ES-I3 (cell line): ENCODE data around the gene VANGL1.

Source experiments
- H3K36me3 ChIP-seq: 2 replicates; pipeline ENCODE4 v1.6.1; 2013; ENCODE audit warnings: mild to moderate bottlenecking, low read length, control low read depth, moderate library complexity; ENCODE audit not compliant: insufficient read depth
- H3K4me1 ChIP-seq: 2 replicates; pipeline ENCODE4 v1.6.1; 2013; ENCODE audit warnings: mild to moderate bottlenecking, control low read depth, low read length; ENCODE audit not compliant: insufficient read depth
- H3K9ac ChIP-seq: 2 replicates; pipeline ENCODE4 v1.6.1; 2013; ENCODE audit warnings: low read depth, mild to moderate bottlenecking, low read length, moderate library complexity
- H3K9me3 ChIP-seq: 2 replicates; pipeline ENCODE4 v1.6.1; 2013; ENCODE audit warnings: mild to moderate bottlenecking, low read length, moderate library complexity; ENCODE audit not compliant: control insufficient read depth, insufficient read depth

The VANGL1 gene

GRCh38 chr1:115650961-115651360 is 9.2 kb downstream of the VANGL1 start:
- H3K4me1 ChIP-seq, result peaks cover 68% of the 10 kb centered on the region

DNA sequence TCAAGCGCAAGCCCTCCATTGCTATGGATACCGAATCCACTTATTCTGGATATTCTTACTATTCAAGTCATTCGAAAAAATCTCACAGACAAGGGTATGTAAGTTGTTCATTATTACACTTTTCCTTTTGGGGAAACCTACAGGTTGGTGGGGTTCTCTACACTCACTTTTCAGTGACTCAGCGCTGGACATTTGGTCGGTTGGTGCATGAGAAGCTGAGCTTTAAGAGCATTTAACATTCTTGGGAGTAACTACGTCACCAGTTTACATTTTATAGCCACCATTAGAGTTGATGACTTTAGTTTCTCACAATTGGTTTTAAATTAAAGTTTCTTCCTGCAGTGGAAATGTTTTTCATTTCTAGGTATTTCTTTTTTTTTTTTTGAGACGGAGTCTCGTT is 9.6 kb downstream of the VANGL1 start:
- Histone ChIP-seq H3K4me1 (peaks cover 72% of the 10 kb centered on the region), H3K9ac (no peak overlapping the region), H3K36me3 (no peaks in the 10 kb centered on the region), H3K9me3 (no peaks in the 10 kb centered on the region)

More at GRCh38 chr1:115650961-115651360, 9.2 kb downstream of the VANGL1 start:
- Histone ChIP-seq H3K9me3 (no peaks in the 10 kb centered on the region), H3K36me3 (no peaks in the 10 kb centered on the region), H3K9ac (no peak overlapping the region)

DNA sequence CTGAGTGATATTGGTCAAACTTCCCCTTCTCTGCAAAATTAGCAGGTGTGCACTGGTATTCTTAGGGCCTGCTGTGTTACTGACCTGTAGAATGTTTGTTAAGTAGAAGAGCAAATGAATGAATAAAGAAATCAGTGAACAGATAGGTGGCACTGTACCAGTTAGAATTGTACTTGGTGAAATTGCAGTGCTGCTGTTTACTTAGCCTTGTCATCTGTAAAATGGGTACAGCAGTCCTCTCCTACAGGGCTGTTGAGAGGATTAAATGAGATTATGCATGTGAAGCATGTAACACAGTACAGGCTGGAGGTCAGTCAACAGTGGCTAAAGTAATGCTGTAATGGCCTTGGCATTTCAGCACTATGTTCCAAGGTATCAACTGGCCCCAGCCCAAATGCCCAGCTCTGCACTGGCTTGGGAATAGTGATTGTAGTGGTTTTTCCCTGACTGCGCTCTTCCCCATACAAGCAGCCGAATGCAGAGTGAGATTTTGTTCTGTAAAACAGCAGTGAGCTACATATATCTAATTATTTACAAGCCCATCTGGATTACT is 10.5 kb downstream of the VANGL1 start:
- Histone ChIP-seq H3K4me1 (peaks cover 65% of the 10 kb centered on the region), H3K36me3 (no peaks in the 10 kb centered on the region), H3K9ac (no peak overlapping the region), H3K9me3 (no peaks in the 10 kb centered on the region)

DNA sequence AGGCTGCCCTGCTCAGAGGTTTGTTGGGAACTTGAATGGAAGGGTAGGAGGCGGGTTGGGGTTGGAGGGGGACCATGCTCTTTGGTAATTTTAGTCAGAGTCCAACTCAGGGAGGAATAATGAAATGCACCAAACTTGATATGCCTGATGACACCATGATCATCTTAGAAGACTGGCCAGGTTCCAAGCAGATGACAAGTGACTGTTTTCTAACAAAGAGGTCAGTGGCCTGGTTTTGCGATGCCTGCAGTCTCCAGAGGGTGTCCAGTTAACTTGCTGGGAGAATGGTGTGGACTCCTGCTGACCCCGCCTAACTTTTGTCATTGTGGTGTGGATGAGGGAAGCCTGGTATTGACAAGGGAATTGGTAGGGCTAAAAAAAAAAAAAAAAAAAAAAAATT is 12.4 kb downstream of the VANGL1 start:
- Histone ChIP-seq H3K4me1 (peaks cover 48% of the 10 kb centered on the region), H3K9me3 (no peaks in the 10 kb centered on the region), H3K9ac (no peak overlapping the region), H3K36me3 (no peaks in the 10 kb centered on the region)

- H3K36me3 ChIP-seq, result no peaks in the 10 kb centered on the region; the same call in 1 of the 2 replicates
- peaks cover 45% of the 10 kb centered on the region for H3K4me1 ChIP-seq
- H3K9me3 ChIP-seq, result no peaks in the 10 kb centered on the region
- H3K9ac ChIP-seq, result no peak overlapping the region
Measured at GRCh38 chr1:115654663-115655305, 13.0 kb downstream of the VANGL1 start.

GRCh38 chr1:115655306-115655663 is 13.5 kb downstream of the VANGL1 start:
- Histone ChIP-seq H3K9ac (no peak overlapping the region), H3K36me3 (peaks cover 5% of the 10 kb centered on the region; the same call in 1 of the 2 replicates), H3K4me1 (peaks cover 45% of the 10 kb centered on the region), H3K9me3 (no peaks in the 10 kb centered on the region)

DNA sequence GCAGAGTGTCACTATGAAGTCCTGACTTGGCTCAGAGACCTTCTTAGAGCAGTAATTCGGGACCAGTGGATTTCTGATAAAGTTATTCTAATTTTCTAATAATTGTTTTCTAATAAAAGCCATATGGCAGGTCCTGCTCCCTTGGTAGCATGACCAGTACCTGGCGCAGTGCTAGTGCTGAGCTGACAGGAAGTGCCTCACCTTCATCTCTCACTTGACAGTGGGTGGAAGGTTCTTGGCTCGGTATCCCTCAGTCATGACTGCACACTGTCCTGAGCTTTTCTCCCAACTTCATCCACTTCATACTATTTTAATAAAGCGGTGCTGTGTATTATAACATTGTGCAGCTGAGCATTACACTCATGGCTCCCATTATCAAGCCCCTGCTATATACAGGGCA is 14.1 kb downstream of the VANGL1 start:
- H3K36me3 ChIP-seq, result peaks cover 8% of the 10 kb centered on the region
- H3K9ac ChIP-seq, result no peak overlapping the region
- no peaks in the 10 kb centered on the region for H3K9me3 ChIP-seq
- H3K4me1 ChIP-seq, result peaks cover 41% of the 10 kb centered on the region

DNA sequence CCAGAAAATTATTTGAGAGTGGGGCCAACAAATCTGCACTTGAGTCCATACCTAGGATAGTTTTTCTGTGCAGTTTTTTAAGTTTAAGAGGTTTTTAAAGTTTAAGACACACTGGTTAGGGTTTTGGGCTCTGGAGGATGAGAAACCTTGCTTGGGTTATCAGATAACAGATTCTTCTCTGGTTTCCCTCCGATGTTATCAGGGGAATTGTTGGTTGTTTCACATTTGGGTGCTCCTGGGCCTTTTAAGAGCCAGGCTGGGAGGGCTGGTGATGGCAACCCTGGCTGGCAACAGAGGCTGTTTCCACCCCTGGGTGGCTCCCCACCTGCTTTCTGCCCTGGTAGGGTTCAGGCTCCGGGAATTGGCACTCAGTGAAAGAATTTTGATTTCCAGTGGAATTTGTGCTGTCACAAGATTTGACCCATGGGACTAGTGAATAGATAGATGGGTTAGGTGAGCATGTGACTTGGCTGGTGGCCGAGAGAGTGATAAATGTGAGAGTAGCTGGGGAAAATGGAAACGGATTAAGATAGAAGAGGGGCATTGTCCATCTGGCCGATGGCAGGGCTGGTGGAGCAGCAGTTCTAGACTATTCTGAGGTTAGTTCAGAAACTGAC is 14.8 kb downstream of the VANGL1 start:
- Histone ChIP-seq H3K9me3 (no peaks in the 10 kb centered on the region), H3K9ac (no peak overlapping the region), H3K4me1 (peaks cover 35% of the 10 kb centered on the region), H3K36me3 (peaks cover 8% of the 10 kb centered on the region)

DNA sequence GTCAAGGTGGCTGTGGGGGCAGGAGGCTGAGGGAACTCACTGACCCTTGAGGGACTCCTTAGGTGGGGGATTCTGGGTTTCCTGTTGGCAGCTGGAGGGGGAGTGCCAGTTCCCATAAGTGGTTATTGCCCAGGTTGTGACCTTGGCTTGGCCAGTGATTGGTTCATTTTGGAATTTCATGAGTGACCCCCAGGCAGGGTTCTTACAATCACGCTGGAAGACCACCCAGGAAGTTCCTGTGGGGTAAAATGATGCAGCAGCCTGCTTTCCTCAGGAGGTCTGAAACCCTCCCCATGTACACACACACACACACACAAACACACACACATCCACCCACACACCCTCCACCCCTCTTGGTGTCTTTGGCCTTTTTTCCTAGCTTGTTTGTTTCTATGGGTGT is 16.9 kb downstream of the VANGL1 start:
- peaks cover 35% of the 10 kb centered on the region for H3K4me1 ChIP-seq
- no peaks in the 10 kb centered on the region for H3K9me3 ChIP-seq
- H3K36me3 ChIP-seq, result peaks cover 10% of the 10 kb centered on the region
- no peak overlapping the region for H3K9ac ChIP-seq

GRCh38 chr1:115660151-115660550 is 18.4 kb downstream of the VANGL1 start:
- peaks cover 18% of the 10 kb centered on the region for H3K36me3 ChIP-seq
- H3K9ac ChIP-seq, result no peak overlapping the region
- H3K9me3 ChIP-seq, result no peaks in the 10 kb centered on the region
- peaks cover 22% of the 10 kb centered on the region for H3K4me1 ChIP-seq

DNA sequence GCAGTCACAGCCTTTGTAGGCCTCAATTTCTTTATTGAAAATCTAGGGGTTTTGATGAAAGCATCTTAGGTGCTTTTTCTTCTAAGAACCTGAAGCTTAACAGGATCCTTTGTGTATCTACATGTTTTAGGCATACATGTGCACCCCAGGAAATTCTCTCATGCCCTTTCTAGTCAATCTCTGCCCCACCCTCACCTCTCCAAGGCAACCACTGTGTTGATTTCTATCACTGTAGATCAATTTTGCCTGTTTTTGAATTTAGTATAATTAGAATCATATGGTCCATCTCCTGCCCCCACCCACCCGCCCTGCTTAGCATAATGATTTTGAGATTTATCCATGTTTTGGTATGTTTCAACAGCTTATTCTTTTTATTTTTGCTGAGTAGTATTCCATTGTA is 19.4 kb downstream of the VANGL1 start:
- Histone ChIP-seq H3K9ac (no peak overlapping the region), H3K36me3 (peaks cover 18% of the 10 kb centered on the region), H3K9me3 (no peaks in the 10 kb centered on the region), H3K4me1 (peaks cover 13% of the 10 kb centered on the region)

DNA sequence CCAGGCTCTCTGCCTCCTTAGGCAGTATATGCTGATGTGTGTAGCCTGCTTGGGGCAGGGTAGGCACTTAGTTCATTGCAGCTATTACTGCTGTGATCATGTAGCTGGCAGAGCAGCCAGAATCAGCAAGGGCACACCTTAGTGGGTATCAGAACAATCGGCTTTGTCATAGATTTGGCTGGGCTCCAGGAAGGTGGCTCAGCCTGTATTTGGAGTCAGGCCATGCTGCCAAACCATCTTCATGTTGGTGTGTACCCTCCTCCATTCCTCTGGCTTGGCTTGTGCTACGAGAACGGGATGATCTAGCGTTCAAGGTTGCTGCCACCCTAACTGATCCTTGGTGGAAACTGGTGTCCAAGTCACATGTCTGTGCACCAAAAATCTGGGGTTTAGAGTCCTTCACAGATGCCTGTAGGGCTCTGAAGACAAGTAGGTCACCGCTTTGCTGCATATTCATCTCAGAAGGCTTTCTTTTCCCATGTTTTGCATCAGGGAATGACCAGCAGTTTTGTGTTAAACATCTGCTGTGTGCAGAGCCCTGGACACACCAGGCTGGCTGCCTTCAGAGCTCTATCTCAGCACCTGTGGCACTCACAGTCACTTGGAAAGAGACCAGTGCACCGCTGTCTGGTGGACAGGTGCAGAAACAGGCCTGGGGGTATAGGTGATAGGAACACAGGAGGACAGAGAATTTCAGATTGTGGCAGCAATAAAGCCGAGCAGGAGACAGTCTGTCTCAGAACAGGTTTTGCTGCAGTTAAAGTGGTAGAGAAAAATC is 23.7 kb downstream of the VANGL1 start:
- peaks cover 19% of the 10 kb centered on the region for H3K36me3 ChIP-seq

GRCh38 chr1:115666206-115666605 is 24.4 kb downstream of the VANGL1 start:
- no peaks in the 10 kb centered on the region for H3K4me1 ChIP-seq
- H3K36me3 ChIP-seq, result peaks cover 18% of the 10 kb centered on the region
- H3K9me3 ChIP-seq, result peaks cover 2% of the 10 kb centered on the region
- no peak overlapping the region for H3K9ac ChIP-seq

More for the DNA sequence above, 23.7 kb downstream of the VANGL1 start:
- Histone ChIP-seq H3K9me3 (peaks cover 2% of the 10 kb centered on the region), H3K4me1 (0 out of 2 replicates have a peak, but pooled peaks cover under 1% of the 10 kb centered on the region), H3K9ac (no peak overlapping the region)

DNA sequence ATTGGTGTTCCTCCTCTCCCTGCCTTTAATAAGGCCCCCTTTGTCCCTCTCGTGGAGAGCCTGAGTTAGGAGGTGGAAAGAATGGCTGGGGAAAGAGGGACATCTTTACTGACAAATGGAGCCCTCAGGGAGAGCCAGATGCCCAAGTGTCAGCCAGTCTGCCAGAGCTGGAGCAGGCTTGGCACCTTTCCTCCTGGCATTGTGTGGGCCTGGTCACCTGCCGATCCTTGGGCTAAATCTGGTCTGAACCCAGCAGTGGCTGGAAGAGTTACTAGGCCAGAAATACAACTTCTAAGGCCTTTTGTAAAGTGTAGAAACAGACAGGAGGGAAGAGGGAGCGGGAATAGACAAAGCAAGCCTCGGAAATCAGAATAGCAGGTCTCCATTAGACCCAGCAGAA is 24.9 kb downstream of the VANGL1 start:
- Histone ChIP-seq H3K9me3 (peaks cover 2% of the 10 kb centered on the region), H3K4me1 (no peaks in the 10 kb centered on the region), H3K9ac (no peak overlapping the region), H3K36me3 (peaks cover 21% of the 10 kb centered on the region)
